Measurements from ENCODE around the gene PNLIP. TPM values are rescaled to one million over a fixed set of nuclear protein-coding genes. Genes with fewer than 3 reads are reported as not detected.

PNLIP gene
- total RNA-seq, 2 donors from 2014 or later: 5.0 TPM; not detected in 1

DNA sequence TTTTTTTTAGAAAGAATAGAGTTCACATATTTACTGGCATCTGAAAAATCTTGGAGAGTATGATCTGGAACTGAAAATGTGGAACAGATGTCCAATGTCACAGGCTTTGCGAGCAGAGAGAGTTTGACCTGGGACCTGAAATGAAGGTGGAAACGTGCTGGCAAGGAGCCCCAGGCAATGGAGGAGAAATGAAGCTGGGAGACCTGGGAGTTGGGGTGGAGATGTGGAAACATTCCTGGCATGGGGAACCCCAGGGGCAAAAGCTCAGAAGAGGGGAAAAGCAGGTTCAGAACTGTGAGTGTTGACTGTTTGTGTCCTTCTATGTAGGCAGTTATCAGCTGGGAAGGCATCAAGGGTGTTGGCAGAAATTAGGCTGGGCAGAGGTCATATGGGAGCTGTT is 67.7 kb downstream of the PNLIP start:
- no peak for TF ChIP-seq CTCF (IDR thresholded peaks at IDR 0.05)
- Histone ChIP-seq H3K9me3 (no peaks in the 10 kb centered on the region), H3K4me3 (no peak overlapping the region), H3K9ac (ENCODE audit: low read depth in 2 of 2, low read length in 2 of 2) (no peak overlapping the region), H3K4me1 (no peaks in the 10 kb centered on the region), H3K36me3 (no peaks in the 10 kb centered on the region), H3K27me3 (peaks cover 9% of the 10 kb centered on the region), H3K27ac (no peak overlapping the region)
- intact Hi-C loops (cut with DNase I): no loop called here
- DNase-seq: no peak

GRCh38 chr10:116614796-116615195 is 69.1 kb downstream of the PNLIP start:
- no peak overlapping the region for H3K9ac ChIP-seq (ENCODE audit: low read depth in 2 of 2, low read length in 2 of 2)
- no peaks in the 10 kb centered on the region for H3K4me1 ChIP-seq
- H3K27ac ChIP-seq: no peak overlapping the region
- H3K9me3 ChIP-seq: no peaks in the 10 kb centered on the region
- no peak for TF ChIP-seq CTCF (IDR thresholded peaks at IDR 0.05)
- intact Hi-C loops (cut with DNase I): no loop called here
- no peak for DNase-seq
- no peak overlapping the region for H3K4me3 ChIP-seq
- H3K27me3 ChIP-seq: no peaks in the 10 kb centered on the region
- no peaks in the 10 kb centered on the region for H3K36me3 ChIP-seq

DNA sequence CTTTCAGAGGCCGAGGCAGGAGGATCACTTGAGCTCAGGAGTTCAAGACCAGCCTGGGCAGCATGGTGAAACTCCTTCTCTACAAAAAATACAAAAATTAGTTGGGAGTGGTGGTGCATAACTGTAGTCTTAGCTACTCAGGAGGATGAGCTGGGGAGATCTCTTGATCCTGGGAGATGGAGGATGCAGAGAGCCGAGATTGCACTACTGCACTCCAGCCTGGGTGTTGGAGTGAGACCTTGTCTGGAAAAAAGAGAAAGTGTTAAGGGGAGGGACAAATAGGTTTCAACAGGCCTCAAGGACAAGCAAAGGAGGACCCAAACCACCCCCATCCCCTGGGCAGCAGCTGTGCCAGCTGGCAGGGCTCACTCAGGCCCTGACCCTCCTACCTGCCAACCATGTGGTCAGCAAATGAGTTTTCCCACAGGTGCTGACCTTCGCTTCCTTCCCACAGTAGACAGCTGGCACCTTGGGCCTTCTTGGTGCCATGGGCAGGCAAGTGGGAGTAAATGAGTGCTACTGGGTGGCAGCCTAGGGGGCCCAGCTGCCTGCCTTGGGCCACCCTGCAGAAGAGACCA is 69.6 kb downstream of the PNLIP start:
- intact Hi-C loops (cut with DNase I): no loop called here
- no peak for TF ChIP-seq CTCF (IDR thresholded peaks at IDR 0.05)
- Histone ChIP-seq H3K27ac (no peak overlapping the region), H3K4me1 (no peaks in the 10 kb centered on the region), H3K36me3 (no peaks in the 10 kb centered on the region), H3K9me3 (no peaks in the 10 kb centered on the region), H3K9ac (ENCODE audit: low read depth in 2 of 2, low read length in 2 of 2) (no peak overlapping the region), H3K4me3 (no peak overlapping the region), H3K27me3 (no peaks in the 10 kb centered on the region)
- DNase-seq: no peak

Other genes starting within 250 kb of the PNLIP start
- gene CCDC172, start 221.5 kb upstream of the PNLIP start, total RNA-seq: not detected
- not detected for gene PNLIPRP3, start 118.1 kb upstream of the PNLIP start, total RNA-seq
- 1 to 10 TPM in 1 of 2 donors, not detected in 1; 2.5 TPM for gene PNLIPRP1, start 45.0 kb downstream of the PNLIP start, total RNA-seq
- 1 to 10 TPM; 5.0 to 9.1 TPM for gene PNLIPRP2, start 75.0 kb downstream of the PNLIP start, total RNA-seq
- 1 to 10 TPM; 6.2 to 7.0 TPM for gene HSPA12A, start 196.6 kb downstream of the PNLIP start, total RNA-seq